Thyroid gland (tissue), 4 donors: ENCODE measurements around the gene SAFB.

Source experiments
- POLR2A ChIP-seq, 2 donors: fragments of 450-650 bp; IDR thresholded peaks; one replicate each; pipeline ENCODE4 v1.6.1; 2017; ENCODE audit warnings: antibody characterized with exemption in 2 of 2, mild to moderate bottlenecking in 2 of 2, moderate library complexity in 1 of 2
- TF ChIP-seq, protein P1 (sequence below), 6 experiments: fragments of 200-600 bp in 3 of 6; fragments of 450-650 bp in 3 of 6; sonication (generic) in 3 of 6; IDR thresholded peaks; one replicate each; pipeline ENCODE4 v1.5.1; 2016 to 2019; ENCODE audit warnings: antibody characterized with exemption in 6 of 6, mild to moderate bottlenecking in 2 of 6, inconsistent platforms in 1 of 6, moderate library complexity in 1 of 6

DNA sequence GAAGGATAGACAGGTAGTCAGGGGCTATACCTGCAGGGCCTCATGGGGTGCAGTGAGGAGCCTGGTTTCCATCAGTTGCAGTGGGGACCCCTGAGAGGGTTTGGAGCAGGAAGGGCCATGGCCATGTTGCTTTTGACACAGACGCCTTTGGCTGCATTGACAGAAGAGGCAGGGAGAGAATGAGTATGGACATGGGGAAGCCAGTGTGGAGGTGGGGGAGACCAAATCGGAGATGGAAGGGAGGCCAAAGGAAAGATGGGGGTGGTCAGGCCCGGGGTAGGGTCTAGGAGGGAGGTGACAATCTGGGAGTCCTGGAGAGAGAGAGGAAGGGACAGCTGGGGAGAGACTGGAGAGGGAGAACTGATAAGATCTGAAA lies 59.2 kb downstream of the SAFB start:
- TF ChIP-seq, protein P1, sequence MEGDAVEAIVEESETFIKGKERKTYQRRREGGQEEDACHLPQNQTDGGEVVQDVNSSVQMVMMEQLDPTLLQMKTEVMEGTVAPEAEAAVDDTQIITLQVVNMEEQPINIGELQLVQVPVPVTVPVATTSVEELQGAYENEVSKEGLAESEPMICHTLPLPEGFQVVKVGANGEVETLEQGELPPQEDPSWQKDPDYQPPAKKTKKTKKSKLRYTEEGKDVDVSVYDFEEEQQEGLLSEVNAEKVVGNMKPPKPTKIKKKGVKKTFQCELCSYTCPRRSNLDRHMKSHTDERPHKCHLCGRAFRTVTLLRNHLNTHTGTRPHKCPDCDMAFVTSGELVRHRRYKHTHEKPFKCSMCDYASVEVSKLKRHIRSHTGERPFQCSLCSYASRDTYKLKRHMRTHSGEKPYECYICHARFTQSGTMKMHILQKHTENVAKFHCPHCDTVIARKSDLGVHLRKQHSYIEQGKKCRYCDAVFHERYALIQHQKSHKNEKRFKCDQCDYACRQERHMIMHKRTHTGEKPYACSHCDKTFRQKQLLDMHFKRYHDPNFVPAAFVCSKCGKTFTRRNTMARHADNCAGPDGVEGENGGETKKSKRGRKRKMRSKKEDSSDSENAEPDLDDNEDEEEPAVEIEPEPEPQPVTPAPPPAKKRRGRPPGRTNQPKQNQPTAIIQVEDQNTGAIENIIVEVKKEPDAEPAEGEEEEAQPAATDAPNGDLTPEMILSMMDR (IDR thresholded peaks at IDR 0.05), result no peak
- TF ChIP-seq POLR2A (IDR thresholded peaks at IDR 0.05), result no peak
